Neuronal stem cell (in vitro differentiated cells): ENCODE measurements around the gene TRAF3.
"Not testable (repeated sequence)": the region's sequence is repeated elsewhere in the genome, so short reads cannot be mapped to it uniquely, and the experiment has no call there.

Experiments
- DNase-seq: peaks from one replicate; pipeline ENCODE4 v3.0.0-alpha.2; 2013; ENCODE audit warnings: low spot score
- H2AFZ ChIP-seq: one replicate; pipeline ENCODE4 v1.6.1; 2013; ENCODE audit warnings: mild to moderate bottlenecking, low read length, inconsistent platforms
- H2AK5ac ChIP-seq: 2 replicates; pipeline ENCODE4 v1.6.1; 2013; ENCODE audit warnings: low read depth, mild to moderate bottlenecking, inconsistent platforms, low read length, moderate library complexity, mixed read lengths
- H2BK120ac ChIP-seq: 2 replicates; pipeline ENCODE4 v1.6.1; 2013; ENCODE audit warnings: low read depth, mild to moderate bottlenecking, inconsistent platforms, low read length, moderate library complexity, mixed read lengths
- H2BK12ac ChIP-seq: one replicate; pipeline ENCODE4 v1.6.1; 2013; ENCODE audit warnings: low read length, inconsistent platforms
- H2BK15ac ChIP-seq: 2 replicates; pipeline ENCODE4 v1.6.1; 2013; ENCODE audit warnings: mild to moderate bottlenecking, low read length, inconsistent platforms, mixed read lengths
- H2BK5ac ChIP-seq: one replicate; pipeline ENCODE4 v1.6.1; 2013; ENCODE audit warnings: inconsistent platforms, mild to moderate bottlenecking, low read length, moderate library complexity
- H3K14ac ChIP-seq: one replicate; pipeline ENCODE4 v1.6.1; 2013; ENCODE audit warnings: low read length, inconsistent platforms
- H3K18ac ChIP-seq: 2 replicates; pipeline ENCODE4 v1.6.1; 2013; ENCODE audit warnings: low read length, inconsistent platforms
- H3K23ac ChIP-seq: 2 replicates; pipeline ENCODE4 v1.6.1; 2013; ENCODE audit warnings: low read depth, mild to moderate bottlenecking, mixed read lengths, low read length, inconsistent platforms; ENCODE audit not compliant: poor library complexity
- H3K27ac ChIP-seq: replicated peaks from 3 replicates; pipeline ENCODE4 v1.5.1; 2013; ENCODE audit warnings: low read length, inconsistent platforms
- H3K27me3 ChIP-seq, 3 experiments: 2 replicates each; pipeline ENCODE4 v1.6.1; 2013; ENCODE audit warnings: low read length in 3 of 3, mild to moderate bottlenecking in 2 of 3, inconsistent platforms in 1 of 3, low read depth in 1 of 3, mixed read lengths in 1 of 3, moderate library complexity in 1 of 3; ENCODE audit not compliant: control insufficient read depth in 3 of 3, insufficient read depth in 3 of 3
- H3K36me3 ChIP-seq, 2 donors: replicated peaks in 1 of 2; 2 replicates each; pipeline ENCODE4 v1.6.1; 2013; ENCODE audit warnings: low read length in 2 of 2; ENCODE audit not compliant: control insufficient read depth in 2 of 2, insufficient read depth in 2 of 2
- H3K4ac ChIP-seq: 2 replicates; pipeline ENCODE4 v1.6.1; 2013; ENCODE audit warnings: inconsistent platforms, mild to moderate bottlenecking, low read length, moderate library complexity
- H3K4me1 ChIP-seq, 2 donors: 1 replicate in 1 of 2; 2 replicates in 1 of 2; pipeline ENCODE4 v1.6.1; 2013; ENCODE audit warnings: low read length in 2 of 2, low read depth in 1 of 2; ENCODE audit not compliant: control insufficient read depth in 2 of 2, insufficient read depth in 1 of 2
- H3K4me2 ChIP-seq: one replicate; pipeline ENCODE4 v1.6.1; 2013; ENCODE audit warnings: mild to moderate bottlenecking, low read length, inconsistent platforms; ENCODE audit not compliant: insufficient read depth, poor library complexity, severe bottlenecking
- H3K4me3 ChIP-seq, 2 donors: 2 replicates each; pipeline ENCODE4 v1.5.1; 2013; ENCODE audit warnings: low read length in 2 of 2, mild to moderate bottlenecking in 2 of 2, inconsistent platforms in 1 of 2, moderate library complexity in 1 of 2
- H3K79me1 ChIP-seq: one replicate; pipeline ENCODE4 v1.6.1; 2013; ENCODE audit warnings: low read depth, mild to moderate bottlenecking, inconsistent platforms, low read length, moderate library complexity
- H3K9ac ChIP-seq: one replicate; pipeline ENCODE4 v1.6.1; 2013; ENCODE audit warnings: mild to moderate bottlenecking, low read depth, low read length, inconsistent platforms; ENCODE audit not compliant: poor library complexity
- H3K9me3 ChIP-seq, 2 donors: replicated peaks in 1 of 2; 2 replicates each; pipeline versions ENCODE3 to v1.6.1; 2013; ENCODE audit warnings: low read length in 2 of 2, mild to moderate bottlenecking in 2 of 2, inconsistent platforms in 1 of 2, low read depth in 1 of 2, mixed read lengths in 1 of 2, moderate library complexity in 1 of 2; ENCODE audit not compliant: control insufficient read depth in 2 of 2, insufficient read depth in 1 of 2
- H4K8ac ChIP-seq: one replicate; pipeline ENCODE4 v1.6.1; 2013; ENCODE audit warnings: low read depth, mild to moderate bottlenecking, inconsistent platforms, low read length, moderate library complexity
- H4K91ac ChIP-seq: one replicate; pipeline ENCODE4 v1.6.1; 2013; ENCODE audit warnings: low read length, low read depth, mild to moderate bottlenecking, inconsistent platforms; ENCODE audit not compliant: poor library complexity
- WGBS, 2 donors: extraction: QIAGEN DNeasy Blood & Tissue Kit; methylation state at CpG; one replicate each; pipeline ENCODE4 v1.1.7; 2013; ENCODE audit warnings: missing lambda C conversion rate in 2 of 2, mixed read lengths in 1 of 2; ENCODE audit not compliant: insufficient read length in 2 of 2, insufficient replicate concordance in 1 of 2; ENCODE audit errors: extremely low coverage in 2 of 2; 5-methylcytosine and 5-hydroxymethylcytosine counted together

The TRAF3 gene

GRCh38 chr14:102859911-102860310 is 82.7 kb downstream of the TRAF3 start:
- Histone ChIP-seq H3K9ac (no peak overlapping the region), H3K27ac (no peak overlapping the region), H3K23ac (no peak overlapping the region), H2BK5ac (no peak overlapping the region), H4K8ac (no peak overlapping the region), H3K4ac (no peak overlapping the region), H3K79me1 (no peaks in the 10 kb centered on the region), H2BK120ac (no peak overlapping the region), H2AFZ (no peak overlapping the region), H3K27me3 (no peaks in the 10 kb centered on the region), H3K4me1 (peaks cover 0 to 7% of the 10 kb centered on the region in 2 donors), H2BK15ac (no peak overlapping the region), H4K91ac (no peak overlapping the region), H3K36me3 (no peaks in the 10 kb centered on the region), H3K14ac (no peak overlapping the region), H2BK12ac (no peak overlapping the region), H3K9me3 (peaks cover 0 to 43% of the 10 kb centered on the region in 2 donors), H3K4me3 (no peak overlapping the region), H3K18ac (no peak overlapping the region), H3K4me2 (no peak overlapping the region), H2AK5ac (no peak overlapping the region)
- DNase-seq, result no peak
- WGBS, 2 donors, result no CpG with 5 or more reads among the region's 1 CpG

- Histone ChIP-seq H3K4me2 (no peak overlapping the region), H4K8ac (no peak overlapping the region), H3K4ac (no peak overlapping the region), H2AFZ (no peak overlapping the region), H3K9ac (no peak overlapping the region), H3K9me3 (peaks cover 0 to 43% of the 10 kb centered on the region in 2 donors), H2BK15ac (no peak overlapping the region), H3K79me1 (no peaks in the 10 kb centered on the region), H3K14ac (no peak overlapping the region), H3K23ac (no peak overlapping the region), H2BK5ac (no peak overlapping the region), H3K18ac (no peak overlapping the region), H2AK5ac (no peak overlapping the region), H3K4me1 (peaks cover 0 to 5% of the 10 kb centered on the region in 2 donors), H3K4me3 (no peak overlapping the region), H4K91ac (no peak overlapping the region), H3K27me3 (no peaks in the 10 kb centered on the region), H3K36me3 (no peaks in the 10 kb centered on the region), H3K27ac (no peak overlapping the region), H2BK12ac (no peak overlapping the region), H2BK120ac (no peak overlapping the region)
- no peak for DNase-seq
- no CpG with 5 or more reads among the region's 3 CpGs for WGBS, 2 donors
These were observed 85.0 kb downstream of the TRAF3 start for GRCh38 chr14:102862154-102862773.

GRCh38 chr14:102863381-102863780 is 86.1 kb downstream of the TRAF3 start:
- no peak overlapping the region for H2BK120ac ChIP-seq
- H2AFZ ChIP-seq, result no peak overlapping the region
- H4K8ac ChIP-seq, result no peak overlapping the region
- no peak overlapping the region for H4K91ac ChIP-seq
- H3K79me1 ChIP-seq, result no peaks in the 10 kb centered on the region
- no peaks in the 10 kb centered on the region for H3K27me3 ChIP-seq
- no CpG with 5 or more reads among the region's 3 CpGs for WGBS, 2 donors
- H2BK15ac ChIP-seq, result no peak overlapping the region
- no peak overlapping the region for H2BK12ac ChIP-seq
- H3K4me1 ChIP-seq, result peaks cover 0 to 5% of the 10 kb centered on the region in 2 donors
- H3K4me2 ChIP-seq, result no peak overlapping the region
- H3K14ac ChIP-seq, result no peak overlapping the region
- H3K18ac ChIP-seq, result no peak overlapping the region
- H3K9me3 ChIP-seq, result peaks cover 0 to 35% of the 10 kb centered on the region in 2 donors
- H3K9ac ChIP-seq, result no peak overlapping the region
- no peak overlapping the region for H3K27ac ChIP-seq
- no peak overlapping the region for H3K4me3 ChIP-seq
- no peak overlapping the region for H3K23ac ChIP-seq
- H2AK5ac ChIP-seq, result no peak overlapping the region
- no peak overlapping the region for H2BK5ac ChIP-seq
- no peaks in the 10 kb centered on the region for H3K36me3 ChIP-seq
- DNase-seq, result no peak
- H3K4ac ChIP-seq, result no peak overlapping the region

- not testable (repeated sequence) for H2AFZ ChIP-seq, H3K9ac ChIP-seq, H2AK5ac ChIP-seq, H3K23ac ChIP-seq, H3K18ac ChIP-seq, H3K4me3 ChIP-seq, H3K27ac ChIP-seq, DNase-seq, H3K14ac ChIP-seq, H4K91ac ChIP-seq, H4K8ac ChIP-seq, H3K4ac ChIP-seq, H3K79me1 ChIP-seq, H2BK5ac ChIP-seq, H2BK15ac ChIP-seq, H3K4me2 ChIP-seq, H2BK120ac ChIP-seq, H2BK12ac ChIP-seq, H3K27me3 ChIP-seq, H3K4me1 ChIP-seq, H3K36me3 ChIP-seq
- H3K9me3 ChIP-seq, result peaks cover 1 to 17% of the 10 kb centered on the region in 2 donors
- no CpG with 5 or more reads among the region's 4 CpGs for WGBS, 2 donors
These were observed 88.7 kb downstream of the TRAF3 start for GRCh38 chr14:102865916-102866315.
